ENCODE data around the gene SLC52A3. TPM values are rescaled to one million over a fixed set of nuclear protein-coding genes. Genes with fewer than 3 reads are reported as not detected.

Gene SLC52A3
- total and polyA plus RNA-seq, 9 of the 15 experiments (the other 6 are each of a cell fraction or from before 2014, with no cell fraction given) = 0.06 to 0.60 (median 0.11) TPM

- no peak for TF ChIP-seq ZNF318 (IDR thresholded peaks at IDR 0.05; ENCODE audit: borderline replicate concordance in 1 of 2, low read depth in 1 of 2)
Observed at GRCh38 chr20:815226-815625, 46.9 kb upstream of the SLC52A3 start (continued).

Measured in K562 (cell line).